ENCODE measurements around the gene VAT1. TPM values are rescaled to one million over a fixed set of nuclear protein-coding genes. Genes with fewer than 3 reads are reported as not detected.

Gene VAT1
- total and polyA plus RNA-seq, 9 of the 15 experiments (the other 6 are each of a cell fraction or from before 2014, with no cell fraction given) = 29.4 to 153 (median 66.7) TPM

DNA sequence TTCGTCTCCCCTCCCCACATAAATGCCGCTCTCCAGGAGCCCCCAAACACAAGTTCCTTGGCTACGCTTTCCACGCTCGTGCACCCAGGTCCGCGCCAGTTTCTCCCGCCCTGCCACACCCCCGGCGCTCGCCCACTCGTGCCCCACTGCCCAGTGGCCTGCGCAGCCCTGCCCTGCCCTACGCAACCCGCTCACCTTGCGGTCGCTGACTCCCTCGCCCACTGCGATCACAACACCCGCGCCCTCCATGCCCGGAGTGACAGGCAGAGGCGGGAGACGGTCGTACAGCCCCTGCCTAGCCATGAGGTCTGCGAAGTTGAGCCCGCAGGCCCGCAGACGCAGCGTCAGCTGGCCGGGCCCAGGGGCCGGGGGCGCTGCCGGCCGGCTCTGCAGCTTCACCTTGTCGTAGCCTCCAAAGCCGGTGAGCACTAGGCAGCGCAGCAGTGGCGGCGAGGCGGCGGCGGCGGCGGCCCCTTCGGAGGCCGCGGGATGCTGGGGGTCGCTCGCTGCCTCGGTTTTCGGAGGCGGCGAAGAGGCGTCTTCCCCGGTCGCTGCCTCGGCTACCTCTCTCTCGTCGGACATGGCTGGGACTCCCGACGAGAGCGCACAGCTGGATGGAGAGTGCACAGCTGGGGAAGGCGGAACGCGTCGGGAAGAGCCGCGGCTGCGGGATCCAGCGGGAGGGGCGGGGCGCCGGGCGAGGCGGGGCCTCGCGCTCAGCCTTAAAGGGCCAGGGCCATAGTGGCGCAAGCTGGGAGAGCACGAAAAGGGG, at the start of gene VAT1 (continued):
- TF ChIP-seq ZNF639 (CRISPR knock-in tag; conservative IDR thresholded peaks at IDR 0.05 in 1 of 2, IDR thresholded peaks at IDR 0.05 in 1 of 2) (no peak), CHCHD3 (CRISPR knock-in tag; IDR thresholded peaks at IDR 0.05) (no peak), FOXP4 (CRISPR knock-in tag; IDR thresholded peaks at IDR 0.05; ENCODE audit: borderline replicate concordance) (peak; percentile 17; the same call in 1 of the 2 replicates), TCF7L2 (IDR thresholded peaks at IDR 0.05; ENCODE audit: low read depth, low read length) (no peak), ZBTB49 (CRISPR knock-in tag; IDR thresholded peaks at IDR 0.05; ENCODE audit: borderline replicate concordance) (no peak), SOX6 (IDR thresholded peaks at IDR 0.05) (peak; percentile 33; the same call in 1 of the 2 replicates), RERE (CRISPR knock-in tag; IDR thresholded peaks at IDR 0.05; ENCODE audit: borderline replicate concordance) (no peak), CBX1 (IDR thresholded peaks at IDR 0.05; ENCODE audit: low read depth) (no peak), MIER1 (IDR thresholded peaks at IDR 0.05; ENCODE audit: low read depth) (no peak), ZNF431 (CRISPR knock-in tag; IDR thresholded peaks at IDR 0.05) (no peak), PHF20 (IDR thresholded peaks at IDR 0.05; ENCODE audit: partially characterized antibody) (peak; percentile 39), TOE1 (IDR thresholded peaks at IDR 0.05; ENCODE audit: borderline replicate concordance) (peak; percentile 60; the same call in 1 of the 2 replicates), TOE1 (CRISPR knock-in tag; IDR thresholded peaks at IDR 0.05; ENCODE audit: borderline replicate concordance, low read depth) (no peak)
- TF ChIP-seq, protein P1, sequence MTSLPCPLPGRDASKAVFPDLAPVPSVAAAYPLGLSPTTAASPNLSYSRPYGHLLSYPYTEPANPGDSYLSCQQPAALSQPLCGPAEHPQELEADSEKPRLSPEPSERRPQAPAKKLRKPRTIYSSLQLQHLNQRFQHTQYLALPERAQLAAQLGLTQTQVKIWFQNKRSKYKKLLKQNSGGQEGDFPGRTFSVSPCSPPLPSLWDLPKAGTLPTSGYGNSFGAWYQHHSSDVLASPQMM (CRISPR knock-in tag; IDR thresholded peaks at IDR 0.05) = no peak

All from K562 (cell line).